MG63 (cell line): ENCODE results near the gene ATF4. TPM values are rescaled to one million over a fixed set of nuclear protein-coding genes. Genes with fewer than 3 reads are reported as not detected.
"Not testable (repeated sequence)": the region's sequence is repeated elsewhere in the genome, so short reads cannot be mapped to it uniquely, and the experiment has no call there.

Experiments
- DNase-seq: peaks from one replicate; pipeline ENCODE4 v3.0.0-alpha.2; 2020
- H3K27me3 ChIP-seq: fragments of 250-450 bp; sonication (Bioruptor Pico); 2 replicates; pipeline ENCODE4 v1.5.1; 2020; ENCODE audit warnings: mild to moderate bottlenecking, moderate library complexity
- H3K36me3 ChIP-seq: fragments of 250-450 bp; sonication (Bioruptor Pico); 2 replicates; pipeline ENCODE4 v1.5.1; 2020; ENCODE audit warnings: mild to moderate bottlenecking, moderate library complexity
- H3K4me3 ChIP-seq: fragments of 250-450 bp; sonication (Bioruptor Pico); 2 replicates; pipeline ENCODE4 v1.5.1; 2020; ENCODE audit warnings: mild to moderate bottlenecking, moderate library complexity
- H3K9me3 ChIP-seq: fragments of 250-450 bp; sonication (Bioruptor Pico); 2 replicates; pipeline ENCODE4 v1.5.1; 2020; ENCODE audit warnings: mild to moderate bottlenecking, moderate library complexity
- total RNA-seq: library from RNA; depleted of rRNA; stranded (reverse); fragments of >200 nt; shearing (Covaris generic); gene quantifications from 2 replicates; pipeline ENCODE4 v1.2.3, GENCODE V29; 2014; ENCODE audit warnings: low replicate concordance

Gene ATF4
- total RNA-seq, 1 experiment from 2014 or later: 436 TPM

DNA sequence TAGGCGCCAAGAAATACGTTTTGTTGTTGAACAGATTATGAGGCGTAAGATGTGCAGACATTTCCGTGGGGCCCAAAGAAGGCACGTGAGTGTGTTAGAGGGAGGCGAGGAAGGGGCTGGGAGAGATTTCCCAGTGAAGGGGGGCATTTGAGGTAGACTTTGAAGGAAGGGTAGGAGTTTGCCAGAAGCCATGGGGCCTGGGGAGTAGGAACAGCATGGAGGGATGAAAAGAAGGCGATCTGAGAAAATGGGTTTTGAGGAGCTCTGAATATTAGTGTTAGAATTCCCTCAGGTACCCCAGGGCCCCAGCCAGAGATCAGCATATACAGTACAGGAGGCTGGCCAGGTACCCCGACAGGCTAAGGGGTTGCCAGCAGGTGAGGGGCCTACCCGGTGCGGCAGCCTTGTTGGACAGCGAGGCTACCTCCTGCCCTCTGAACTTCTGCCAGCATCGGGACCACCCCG lies 18.7 kb upstream of the ATF4 start:
- Histone ChIP-seq H3K4me3 (peak overlapping the region; percentile 80), H3K27me3 (no peaks in the 10 kb centered on the region), H3K9me3 (no peaks in the 10 kb centered on the region), H3K36me3 (peaks cover 35% of the 10 kb centered on the region)
- DNase-seq: no peak

DNA sequence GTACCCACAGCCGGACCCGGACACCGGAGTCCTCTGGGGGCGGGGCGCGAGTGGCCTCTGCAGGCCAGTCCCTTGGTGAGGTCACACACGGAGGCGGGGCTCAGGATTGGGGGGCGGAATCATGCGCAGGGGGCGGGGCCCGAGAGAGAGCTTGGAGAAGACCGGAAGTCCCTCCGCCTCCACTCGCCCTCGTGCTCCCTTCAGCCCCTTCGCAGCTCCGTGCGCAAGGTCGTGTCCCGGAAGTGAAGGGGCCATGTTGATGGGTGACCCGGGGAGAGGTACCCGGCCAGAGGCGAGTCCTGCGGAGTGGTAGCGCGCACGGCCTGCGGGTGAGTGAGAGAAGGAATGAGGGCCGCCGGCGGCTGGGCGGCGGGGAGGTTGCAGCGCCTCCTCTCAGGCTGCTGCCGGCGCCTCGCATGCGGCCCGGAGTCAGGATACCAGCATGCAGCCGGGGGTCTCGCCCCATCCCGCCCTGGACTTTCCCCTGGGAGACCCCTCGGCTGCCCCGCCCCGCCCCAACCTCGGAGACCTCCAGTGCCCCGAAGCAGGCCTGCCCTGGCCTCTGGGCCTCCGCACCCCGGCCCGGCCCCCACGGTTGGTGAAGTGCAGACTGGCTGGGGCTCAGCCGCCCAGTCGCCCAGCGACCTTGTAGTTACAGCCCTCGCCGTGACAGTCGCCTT lies 18.1 kb upstream of the ATF4 start, which contains the start of gene MIEF1:
Gene MIEF1, plus strand, starts transcription at position 182 of the 680 bp plus-strand sequence. CDS start 9,005 bp downstream, outside the sequence.
- DNase-seq: peak; percentile 96
- peak within 1 kb of the TSS; percentile 80 for H3K4me3 ChIP-seq
- H3K36me3 ChIP-seq: peaks cover 41% of the 10 kb centered on the region
- no peaks in the 10 kb centered on the region for H3K9me3 ChIP-seq
- no peaks in the 10 kb centered on the region for H3K27me3 ChIP-seq

DNA sequence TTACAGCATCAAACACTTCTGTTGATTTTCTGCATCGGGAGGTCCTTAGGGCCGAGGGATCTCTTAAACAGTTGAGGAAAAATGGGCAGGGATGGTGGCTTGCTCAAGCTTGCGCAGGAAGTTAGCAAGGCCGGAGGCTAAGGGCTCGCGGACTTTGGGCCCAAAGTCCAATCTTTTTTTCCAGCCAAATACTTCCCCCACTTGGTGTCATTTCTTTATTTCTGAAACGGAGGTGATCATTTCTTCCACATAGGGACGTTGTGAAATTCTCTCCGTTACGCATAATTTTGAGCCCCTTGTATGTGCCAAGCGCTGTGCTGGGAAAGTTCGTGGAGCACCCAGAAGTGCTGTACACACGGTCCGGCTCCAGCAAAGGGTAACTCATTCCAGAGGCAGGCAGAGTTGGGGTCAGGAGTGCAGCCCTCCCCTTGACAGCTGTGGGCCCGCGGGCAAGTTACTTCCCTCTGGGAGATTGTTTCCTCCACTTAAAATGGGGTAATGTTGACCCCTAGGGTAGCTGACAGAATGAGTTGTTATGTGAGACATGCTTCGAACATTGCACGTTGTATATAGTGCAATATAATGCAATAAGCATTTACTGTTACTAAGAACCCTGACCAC lies 17.5 kb upstream of the ATF4 start:
- H3K9me3 ChIP-seq: no peaks in the 10 kb centered on the region
- no peak for DNase-seq
- H3K27me3 ChIP-seq: no peaks in the 10 kb centered on the region
- H3K36me3 ChIP-seq: peaks cover 46% of the 10 kb centered on the region
- H3K4me3 ChIP-seq: peak overlapping the region; percentile 80

DNA sequence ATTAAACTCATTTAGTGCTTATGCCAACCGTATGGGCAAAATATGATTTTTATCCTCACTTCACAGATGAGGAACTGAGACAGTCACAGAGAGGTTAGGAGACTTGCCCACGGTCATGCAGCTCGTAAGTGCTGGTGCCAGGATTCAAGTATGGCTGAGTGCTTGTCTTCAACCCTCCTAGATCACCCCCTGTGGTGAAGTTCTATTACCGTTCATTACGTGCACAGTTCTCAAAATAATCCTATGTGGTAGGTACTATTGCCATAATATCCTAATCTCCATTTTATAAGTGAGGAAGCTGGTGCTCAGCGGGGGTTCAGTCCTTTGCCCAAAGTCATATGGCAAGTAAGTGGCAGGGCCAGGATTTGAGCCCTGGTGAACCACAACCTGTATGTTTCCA lies 16.7 kb upstream of the ATF4 start:
- Histone ChIP-seq H3K36me3 (peaks cover 53% of the 10 kb centered on the region), H3K27me3 (no peaks in the 10 kb centered on the region), H3K9me3 (no peaks in the 10 kb centered on the region), H3K4me3 (peak overlapping the region; percentile 80)
- no peak for DNase-seq

DNA sequence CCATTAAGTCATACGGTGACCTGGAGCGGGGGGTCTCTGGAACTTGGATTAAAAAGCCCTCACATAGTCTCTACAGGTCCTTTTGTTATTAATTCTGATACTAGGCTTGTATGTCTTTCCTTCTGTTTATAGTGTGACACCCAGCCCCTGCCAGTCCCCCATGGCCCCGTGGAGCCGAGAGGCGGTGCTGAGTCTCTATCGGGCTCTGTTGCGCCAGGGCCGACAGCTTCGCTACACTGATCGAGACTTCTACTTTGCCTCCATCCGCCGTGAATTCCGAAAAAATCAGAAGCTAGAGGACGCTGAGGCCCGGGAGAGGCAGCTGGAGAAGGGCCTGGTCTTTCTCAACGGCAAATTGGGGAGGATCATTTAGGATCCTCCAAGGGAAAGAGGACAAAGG lies 16.3 kb upstream of the ATF4 start:
- H3K4me3 ChIP-seq: no peak overlapping the region
- H3K36me3 ChIP-seq: peaks cover 54% of the 10 kb centered on the region
- no peaks in the 10 kb centered on the region for H3K9me3 ChIP-seq
- H3K27me3 ChIP-seq: no peaks in the 10 kb centered on the region
- DNase-seq: no peak

DNA sequence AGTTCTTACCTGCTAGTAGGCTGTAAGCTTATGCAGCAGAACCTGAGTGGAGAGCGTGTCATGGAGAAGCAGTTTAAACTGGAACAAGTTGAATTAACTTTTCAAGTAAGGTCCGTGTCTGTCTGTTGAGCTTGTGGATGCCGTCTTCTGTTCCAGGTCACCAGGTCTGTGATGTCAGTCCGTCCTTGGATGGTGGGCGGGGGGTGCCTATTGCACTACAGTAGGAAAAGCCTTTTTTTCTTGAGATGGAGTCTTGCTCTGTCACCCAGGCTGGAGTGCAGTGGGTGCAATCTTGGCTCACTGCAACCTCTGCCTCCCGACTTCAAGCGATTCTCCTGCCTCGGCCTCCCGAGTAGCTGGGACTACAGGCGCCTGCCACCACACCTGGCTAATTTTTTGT lies 13.3 kb upstream of the ATF4 start:
- not testable (repeated sequence) for H3K4me3 ChIP-seq, DNase-seq, H3K27me3 ChIP-seq, H3K9me3 ChIP-seq
- H3K36me3 ChIP-seq: peaks cover 83% of the 10 kb centered on the region

DNA sequence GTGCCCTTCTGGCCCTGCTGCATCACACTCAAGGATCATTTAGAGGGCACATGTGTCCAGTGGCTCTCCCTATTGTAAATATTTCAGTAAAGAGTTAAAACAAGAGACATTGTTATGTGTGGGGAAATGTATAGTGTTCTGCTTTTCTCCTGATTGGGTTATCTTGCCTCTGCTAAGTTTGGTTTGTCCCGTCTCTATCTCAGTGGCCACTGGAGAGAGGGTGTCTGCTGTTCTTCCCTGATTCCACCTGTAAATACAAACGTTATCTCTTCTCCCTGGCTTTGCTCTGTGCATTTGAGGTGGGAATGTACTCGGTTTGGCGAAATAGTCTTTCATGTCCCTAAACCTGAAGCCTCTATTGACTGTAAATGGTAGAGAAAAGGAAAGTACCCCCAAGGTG lies 12.0 kb upstream of the ATF4 start:
- Histone ChIP-seq H3K4me3 (no peak overlapping the region), H3K27me3 (no peaks in the 10 kb centered on the region), H3K36me3 (peaks cover 88% of the 10 kb centered on the region), H3K9me3 (no peaks in the 10 kb centered on the region)
- DNase-seq: no peak

DNA sequence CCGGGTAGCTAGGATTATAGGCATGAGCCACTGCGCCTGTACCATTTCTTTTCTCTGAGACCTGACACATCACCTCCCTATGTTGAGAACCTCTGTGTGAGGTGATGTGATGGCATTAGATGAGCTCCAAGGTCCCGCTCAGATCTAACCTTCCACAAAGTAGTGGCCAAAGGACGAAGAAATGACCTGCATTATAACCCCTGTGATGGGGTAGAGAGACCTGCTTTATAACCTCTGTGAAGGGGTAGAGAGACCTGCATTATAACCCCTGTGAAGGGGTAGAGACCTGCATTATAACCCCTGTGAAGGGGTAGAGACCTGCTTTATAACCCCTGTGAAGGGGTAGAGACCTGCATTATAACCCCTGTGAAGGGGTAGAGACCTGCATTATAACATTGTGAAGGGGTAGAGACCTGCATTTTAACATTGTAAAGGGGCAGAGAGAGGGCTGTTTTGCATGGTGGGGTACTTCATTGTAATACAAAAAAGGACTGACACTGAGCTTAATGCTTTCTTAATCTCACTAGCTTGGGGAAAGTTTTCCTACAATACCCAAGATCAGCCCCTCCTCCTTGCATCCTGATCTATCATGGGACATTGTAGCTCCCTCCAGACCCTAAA lies 9.7 kb upstream of the ATF4 start:
- no peak for DNase-seq
- peaks cover 87% of the 10 kb centered on the region for H3K36me3 ChIP-seq

DNA sequence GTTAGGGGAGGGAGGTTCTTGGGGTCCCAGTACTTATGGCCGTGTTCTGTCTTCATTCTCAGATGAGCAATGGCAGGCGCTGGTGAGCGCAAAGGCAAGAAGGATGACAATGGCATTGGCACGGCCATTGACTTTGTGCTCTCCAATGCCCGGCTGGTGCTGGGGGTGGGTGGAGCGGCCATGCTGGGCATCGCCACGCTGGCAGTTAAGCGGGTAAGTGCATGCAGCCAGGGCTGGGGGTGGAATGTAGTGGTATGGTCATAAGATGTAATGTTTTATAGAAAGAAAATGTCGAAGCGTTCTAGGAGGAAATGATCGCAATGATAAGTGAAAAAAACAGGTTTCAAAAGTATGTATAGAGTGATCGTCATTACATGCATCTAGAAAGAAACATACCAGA lies 9.1 kb upstream of the ATF4 start:
- H3K9me3 ChIP-seq: no peaks in the 10 kb centered on the region
- peaks cover 87% of the 10 kb centered on the region for H3K36me3 ChIP-seq
- no peaks in the 10 kb centered on the region for H3K27me3 ChIP-seq
- no peak overlapping the region for H3K4me3 ChIP-seq
- no peak for DNase-seq

More for the DNA sequence above, 9.7 kb upstream of the ATF4 start:
- no peaks in the 10 kb centered on the region for H3K27me3 ChIP-seq
- no peaks in the 10 kb centered on the region for H3K9me3 ChIP-seq
- no peak overlapping the region for H3K4me3 ChIP-seq

DNA sequence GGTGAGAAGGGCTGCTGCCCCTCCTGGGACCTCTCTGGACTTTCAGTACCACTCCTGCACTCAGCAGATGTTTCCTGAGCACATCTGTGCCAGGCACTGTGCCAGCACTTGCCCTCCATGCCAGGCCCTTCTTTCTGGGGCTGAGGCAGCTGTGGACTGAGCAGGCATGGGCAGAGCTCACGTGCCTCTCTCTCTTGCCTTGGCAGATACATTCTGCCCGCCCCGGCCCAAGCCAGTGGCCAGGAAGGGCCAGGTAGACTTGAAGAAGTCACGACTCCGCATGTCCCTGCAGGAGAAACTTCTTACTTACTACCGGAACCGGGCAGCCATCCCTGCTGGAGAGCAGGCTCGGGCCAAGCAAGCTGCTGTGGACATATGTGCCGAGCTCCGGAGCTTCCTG lies 8.3 kb upstream of the ATF4 start:
- H3K36me3 ChIP-seq: peaks cover 85% of the 10 kb centered on the region

DNA sequence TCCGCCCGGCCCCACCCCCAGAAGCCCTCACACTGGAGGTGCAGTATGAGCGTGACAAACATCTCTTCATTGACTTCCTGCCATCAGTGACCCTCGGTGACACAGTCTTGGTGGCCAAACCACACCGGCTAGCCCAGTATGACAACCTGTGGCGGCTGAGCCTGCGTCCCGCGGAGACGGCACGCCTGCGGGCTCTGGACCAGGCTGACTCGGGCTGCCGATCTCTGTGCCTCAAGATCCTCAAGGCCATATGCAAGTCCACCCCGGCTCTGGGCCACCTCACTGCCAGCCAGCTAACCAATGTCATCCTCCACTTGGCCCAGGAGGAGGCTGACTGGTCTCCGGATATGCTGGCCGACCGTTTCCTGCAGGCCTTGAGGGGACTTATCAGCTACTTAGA lies 6.6 kb upstream of the ATF4 start:
- Histone ChIP-seq H3K9me3 (no peaks in the 10 kb centered on the region), H3K27me3 (no peaks in the 10 kb centered on the region), H3K4me3 (no peak overlapping the region), H3K36me3 (peaks cover 70% of the 10 kb centered on the region)
- no peak for DNase-seq

More for the DNA sequence above, 8.3 kb upstream of the ATF4 start:
- Histone ChIP-seq H3K4me3 (no peak overlapping the region), H3K9me3 (no peaks in the 10 kb centered on the region), H3K27me3 (no peaks in the 10 kb centered on the region)
- DNase-seq: no peak

DNA sequence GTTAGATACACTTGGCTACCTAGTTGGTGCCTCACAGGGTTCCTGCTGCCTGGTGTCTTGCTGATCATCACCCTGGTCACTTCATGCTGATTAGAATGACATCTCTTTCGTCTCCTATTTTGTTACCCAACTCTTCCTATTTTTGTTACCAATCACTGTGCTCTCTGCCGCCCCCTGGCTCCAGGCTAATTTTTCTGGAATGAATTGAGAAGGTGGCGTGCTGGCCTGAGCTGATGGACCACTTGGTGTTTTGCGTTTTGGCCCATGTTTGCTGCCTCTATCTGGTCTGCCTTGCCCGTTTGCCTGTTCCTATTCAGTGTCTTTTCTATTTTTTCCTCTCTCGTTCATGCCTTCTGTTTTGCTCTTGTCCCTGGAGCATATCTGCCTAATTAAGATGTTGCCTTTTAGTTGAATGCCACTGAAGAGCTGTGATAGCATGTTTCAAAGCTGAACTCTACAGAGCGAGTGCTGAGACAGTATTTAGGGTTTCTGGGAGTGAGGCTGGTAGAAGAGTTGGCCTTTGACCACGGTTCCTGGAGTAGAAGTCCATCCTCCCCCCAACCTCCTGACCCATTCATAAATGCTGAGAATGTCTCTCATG lies 5.9 kb upstream of the ATF4 start:
- Histone ChIP-seq H3K27me3 (no peaks in the 10 kb centered on the region), H3K4me3 (no peak overlapping the region), H3K9me3 (no peaks in the 10 kb centered on the region), H3K36me3 (peaks cover 66% of the 10 kb centered on the region)
- DNase-seq: no peak

DNA sequence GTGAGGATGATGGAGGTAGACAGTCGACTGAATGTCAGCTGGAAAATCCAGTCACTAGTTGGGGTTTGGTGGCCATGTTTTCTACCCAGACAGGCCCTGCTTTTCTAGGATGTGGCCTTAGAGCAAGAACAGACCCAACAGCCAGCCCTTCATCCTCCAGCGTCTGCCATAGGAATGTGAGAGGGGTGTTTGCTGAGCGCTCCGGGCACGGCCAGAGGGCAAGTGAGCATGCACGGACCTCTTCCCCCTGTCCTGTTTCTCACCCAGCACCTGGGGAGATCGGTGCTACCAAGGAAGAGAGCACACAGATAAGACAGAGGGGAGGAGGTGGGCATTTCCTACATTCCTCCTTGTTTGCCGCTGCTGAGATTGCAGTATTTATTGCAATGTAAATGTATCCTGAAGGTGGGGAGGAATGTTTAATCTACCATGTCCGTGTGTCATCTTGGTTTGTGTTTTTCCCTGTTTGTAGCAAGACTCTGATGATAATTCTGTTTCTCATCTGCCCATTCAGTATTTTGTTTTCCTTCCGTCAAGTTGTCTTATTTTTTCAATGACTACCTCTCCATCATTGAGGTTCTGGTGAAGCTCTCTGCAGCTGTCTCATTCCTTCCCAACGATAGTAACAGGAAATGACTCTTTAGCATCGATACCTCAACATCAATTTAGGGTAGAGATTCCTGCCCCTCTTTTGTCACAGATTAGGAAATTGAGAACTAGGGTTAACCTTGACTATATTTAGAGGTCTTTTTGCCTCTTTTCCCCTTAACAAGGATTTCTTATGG lies 4.9 kb upstream of the ATF4 start:
- no peak overlapping the region for H3K4me3 ChIP-seq
- H3K36me3 ChIP-seq: peaks cover 57% of the 10 kb centered on the region
- DNase-seq: no peak
- no peaks in the 10 kb centered on the region for H3K9me3 ChIP-seq
- H3K27me3 ChIP-seq: no peaks in the 10 kb centered on the region

DNA sequence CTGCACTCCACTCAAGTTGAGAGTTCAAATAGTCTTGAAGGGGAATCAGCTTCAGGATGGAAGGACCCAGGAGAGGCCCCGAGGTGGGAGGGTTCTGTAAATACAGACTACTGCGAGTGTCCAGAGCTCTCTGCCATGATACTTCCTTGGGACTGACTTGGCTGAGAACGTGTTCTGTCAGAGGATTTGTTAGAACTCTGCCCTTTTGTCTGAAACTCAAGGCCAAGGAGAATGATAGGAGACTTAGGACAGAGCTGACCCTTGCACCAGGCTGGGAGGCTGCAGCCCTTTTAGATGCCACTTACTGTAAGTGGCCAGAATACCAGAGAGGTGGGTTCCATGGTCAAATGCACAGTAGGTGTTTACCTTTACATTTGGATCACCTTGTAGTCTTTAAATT lies 2.9 kb upstream of the ATF4 start:
- peaks cover 57% of the 10 kb centered on the region for H3K36me3 ChIP-seq
- no peaks in the 10 kb centered on the region for H3K9me3 ChIP-seq
- no peak for DNase-seq
- H3K4me3 ChIP-seq: no peak overlapping the region
- no peaks in the 10 kb centered on the region for H3K27me3 ChIP-seq

DNA sequence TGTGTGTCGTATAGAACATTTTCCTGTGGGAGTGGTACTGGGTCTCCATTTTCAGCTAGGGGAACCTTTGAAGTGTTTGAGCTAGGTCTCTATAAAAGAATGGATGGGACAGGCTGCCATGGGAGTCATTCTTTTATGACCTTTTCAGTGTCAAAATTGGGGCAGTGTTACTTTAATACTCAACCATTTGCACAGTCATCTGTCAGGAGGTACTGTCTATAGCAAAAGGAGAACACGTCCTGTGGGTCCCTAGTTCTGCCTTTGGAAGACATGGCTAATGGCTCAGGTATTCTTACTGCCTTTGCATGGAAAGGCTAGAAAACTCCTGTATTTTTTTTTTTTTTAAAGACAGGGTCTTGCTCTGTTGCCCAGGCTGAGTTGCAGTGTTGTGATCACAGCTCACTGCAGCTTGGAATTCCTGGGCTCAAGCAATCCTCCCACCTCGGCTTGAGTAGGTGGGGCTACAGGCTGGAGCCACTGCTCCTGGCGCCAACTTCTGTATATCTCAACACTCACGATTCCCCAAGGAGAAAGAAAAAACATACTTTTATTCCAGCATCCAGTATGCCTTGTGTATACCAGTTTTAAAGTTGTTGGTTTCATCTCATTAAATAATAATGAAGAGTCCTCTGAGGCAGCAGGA lies 2.1 kb upstream of the ATF4 start:
- no peaks in the 10 kb centered on the region for H3K9me3 ChIP-seq
- DNase-seq: no peak
- H3K4me3 ChIP-seq: no peak overlapping the region
- H3K36me3 ChIP-seq: peaks cover 63% of the 10 kb centered on the region
- no peaks in the 10 kb centered on the region for H3K27me3 ChIP-seq

DNA sequence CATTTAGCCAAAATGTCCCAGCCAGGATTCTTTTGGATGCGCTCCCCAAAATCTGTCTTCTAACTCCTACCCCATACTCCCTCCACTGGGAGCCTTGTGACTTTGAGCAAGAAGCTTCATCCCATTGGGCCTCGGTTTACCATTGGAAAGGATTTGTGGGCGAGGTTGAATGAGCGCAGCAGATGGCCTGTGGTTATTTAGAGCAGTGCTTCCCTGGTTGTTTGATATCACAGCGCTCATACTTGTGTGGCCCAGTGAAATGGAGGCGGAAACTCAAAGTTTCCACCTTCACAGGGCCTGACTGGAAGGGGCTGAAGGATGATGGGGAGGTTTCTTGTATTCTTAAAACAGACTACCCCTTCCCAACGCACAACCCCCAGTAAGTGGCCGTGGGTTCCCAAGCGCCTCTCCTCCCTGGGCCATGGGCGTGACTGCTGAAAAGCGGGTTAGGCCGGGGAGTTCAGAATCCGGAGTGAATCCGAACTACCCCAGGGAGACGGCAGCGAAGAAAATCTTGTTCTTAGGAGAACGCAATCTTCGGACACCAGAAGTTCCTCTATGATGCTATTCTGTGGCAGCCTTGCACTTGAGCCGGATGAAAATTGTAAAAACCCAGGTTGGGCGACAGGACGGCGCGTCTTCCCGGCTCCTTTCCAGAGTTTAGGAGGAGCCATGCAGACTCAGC lies 1.2 kb upstream of the ATF4 start:
- Histone ChIP-seq H3K9me3 (no peaks in the 10 kb centered on the region), H3K27me3 (no peaks in the 10 kb centered on the region), H3K36me3 (peaks cover 61% of the 10 kb centered on the region), H3K4me3 (peak overlapping the region; percentile 99)
- DNase-seq: peak; percentile 53
